ENCODE data around the gene SSC5D.

DNA sequence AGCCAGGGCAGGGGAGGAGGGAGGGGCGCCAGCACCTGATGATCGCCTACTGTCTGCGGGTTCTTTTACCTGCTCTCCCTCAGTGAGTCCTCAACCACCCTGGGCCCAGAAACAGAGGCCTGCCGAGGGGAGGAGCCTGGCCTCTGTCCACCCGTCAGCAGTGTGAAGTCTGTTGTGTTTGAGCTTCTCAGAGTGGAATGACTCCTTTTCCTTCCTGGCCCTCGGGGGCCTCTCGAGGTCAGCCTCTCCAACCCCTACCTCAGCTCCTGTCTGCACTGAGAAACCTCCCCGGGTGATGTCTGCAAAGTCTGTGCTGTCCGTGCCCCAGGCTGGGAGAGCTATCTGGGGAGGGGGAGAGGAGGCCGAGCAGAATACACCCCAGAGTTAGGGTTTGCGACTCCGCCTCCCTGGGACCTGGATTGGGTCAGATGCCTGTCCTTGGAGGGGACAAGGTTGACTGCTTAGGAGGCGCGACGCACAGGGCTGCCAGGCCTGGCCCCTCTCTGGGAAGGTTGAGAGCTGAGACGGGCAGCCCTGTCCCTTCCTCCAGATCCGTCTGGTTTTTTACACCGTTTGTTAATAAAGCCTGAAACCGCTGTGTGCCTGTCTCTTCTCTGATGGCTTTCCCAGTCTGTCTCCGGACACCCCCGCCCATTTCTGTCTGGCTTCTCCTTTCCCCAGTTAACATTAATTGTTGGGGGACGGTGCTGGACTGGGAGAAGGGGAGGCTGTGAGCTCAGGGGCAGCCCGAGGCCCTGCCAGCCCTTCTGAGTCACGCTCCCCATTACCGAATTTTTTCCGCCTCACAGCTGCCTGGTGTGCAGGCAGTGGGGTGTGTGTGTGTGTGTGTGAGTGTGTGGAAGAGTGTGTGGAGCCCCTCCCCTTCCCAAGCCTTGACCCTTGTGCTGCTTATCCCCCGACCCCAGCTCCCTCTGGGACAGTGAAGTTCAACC lies 989 bp upstream of the SSC5D start:
- no peak for TF ChIP-seq CTCF (IDR thresholded peaks at IDR 0.05)
- no peak for TF ChIP-seq POLR2AphosphoS5 (IDR thresholded peaks at IDR 0.05; ENCODE audit: insufficient read depth in 1 of 2, low read depth in 1 of 2)

All from vagina (tissue), 2 donors.